ENCODE measurements around the gene RMRP. TPM values are rescaled to one million over a fixed set of nuclear protein-coding genes. Genes with fewer than 3 reads are reported as not detected.
A peak's percentile ranks its signal among the peaks of the same experiment; 100 is the strongest.

RMRP gene
- total and polyA plus RNA-seq, 10 of the 15 experiments (the other 5 are each of a cell fraction or from before 2014, with no cell fraction given): 12.0 to 42,450 (median 6,418) TPM; not detected in 4

- H4K20me1 ChIP-seq (ENCODE audit: control insufficient read depth, insufficient read depth): no peaks in the 10 kb centered on the region
- H3K4me2 ChIP-seq (ENCODE audit: control insufficient read depth, insufficient read depth): peak overlapping the region; percentile 28; the same call in 1 of the 2 replicates
- no peak for TF ChIP-seq SREBF2 (IDR thresholded peaks at IDR 0.05; ENCODE audit: low read length)
- H3K27ac ChIP-seq (ENCODE audit: control insufficient read depth, insufficient read depth): peak overlapping the region; percentile 40; the same call in 1 of the 2 replicates
- BruUV-seq (replicated peaks): no TSS peak
- intact Hi-C loops (cut with micrococcal nuclease; ENCODE audit: unreplicated experiment): no loop called here
- H3K79me2 ChIP-seq (ENCODE audit: control insufficient read depth, insufficient read depth, low read length): no peaks in the 10 kb centered on the region
- no peak for DNase-seq (ENCODE audit: low read depth, low spot score)
- ChIA-PET SMC1A (ENCODE audit: uncharacterized antibody, unreplicated experiment) (interaction anchor here (0.5 to 4.5 kb wide), 5 partner anchors 10 to 22 kb away, joined by 3 to 32 read pairs (median 4); partner anchors contain the start of gene SIT1), CTCF (interaction anchor here (0.6 to 3.3 kb wide), 10 partner anchors 10 to 94 kb away, joined by 3 to 31 read pairs (median 4); partner anchors contain the start of gene ARHGEF39), POLR2A (interaction anchor here (0.9 to 2.4 kb wide), 4 partner anchors 11 to 31 kb away, joined by 3 to 12 read pairs (median 5); partner anchors contain the start of gene TESK1), RAD21 (ENCODE audit: unreplicated experiment) (interaction anchor here (0.8 to 3.1 kb wide), 6 partner anchors 10 to 92 kb away, joined by 3 to 16 read pairs (median 5); no protein-coding TSS in a partner anchor)
- H3K4me3 ChIP-seq: peak overlapping the region; percentile 2; the same call in 1 of the 2 replicates
- H3K27me3 ChIP-seq (replicated peaks in 1 of 2; ENCODE audit: control insufficient read depth in 2 of 2, insufficient read depth in 2 of 2, low read length in 1 of 2): no peaks in the 10 kb centered on the region
- no peak for FAIRE-seq
- no peak for ATAC-seq
- H3K4me1 ChIP-seq (ENCODE audit: control insufficient read depth, insufficient read depth, low read length): peaks cover 25% of the 10 kb centered on the region
- no peaks in the 10 kb centered on the region for H3K36me3 ChIP-seq (ENCODE audit: control insufficient read depth in 2 of 2, insufficient read depth in 2 of 2, low read length in 1 of 2)
- H3K9ac ChIP-seq (ENCODE audit: control insufficient read depth, insufficient read depth, low read length): no peak overlapping the region
- no peak overlapping the region for H2AFZ ChIP-seq (ENCODE audit: control insufficient read depth, low read depth, low read length)
- in situ Hi-C loops (cut with MboI): no loop called here
- H3K9me3 ChIP-seq (replicated peaks; ENCODE audit: control insufficient read depth, insufficient read depth, low read length): no peaks in the 10 kb centered on the region
These were observed 22.1 kb downstream of the RMRP start for GRCh38 chr9:35635730-35636129.

GRCh38 chr9:35629597-35629996 is 28.2 kb downstream of the RMRP start:
- H3K27me3 ChIP-seq (replicated peaks in 1 of 2; ENCODE audit: control insufficient read depth in 2 of 2, insufficient read depth in 2 of 2, low read length in 1 of 2): no peaks in the 10 kb centered on the region
- no peak overlapping the region for H2AFZ ChIP-seq (ENCODE audit: control insufficient read depth, low read depth, low read length)
- TF ChIP-seq BMI1 (IDR thresholded peaks at IDR 0.05; ENCODE audit: borderline replicate concordance): no peak
- no peak for TF ChIP-seq ESRRA (IDR thresholded peaks at IDR 0.05; ENCODE audit: low read length)
- TF ChIP-seq HSF1 (IDR thresholded peaks at IDR 0.05; ENCODE audit: low read depth, low read length): no peak
- TF ChIP-seq SUPT20H (IDR thresholded peaks at IDR 0.05; ENCODE audit: borderline replicate concordance, control insufficient read depth, low read depth, low read length): no peak
- no peak for TF ChIP-seq HDAC6 (IDR thresholded peaks at IDR 0.05; ENCODE audit: unreplicated experiment)
- no peak for TF ChIP-seq NBN (IDR thresholded peaks at IDR 0.05)
- TF ChIP-seq POLR2A (IDR thresholded peaks at IDR 0.05; ENCODE audit: low read depth, low read length): no peak
- no peak for TF ChIP-seq MEF2B (IDR thresholded peaks at IDR 0.05; ENCODE audit: partially characterized antibody, poor library complexity, severe bottlenecking)
- H3K9me3 ChIP-seq (replicated peaks; ENCODE audit: control insufficient read depth, insufficient read depth, low read length): no peaks in the 10 kb centered on the region
- H3K79me2 ChIP-seq (ENCODE audit: control insufficient read depth, insufficient read depth, low read length): no peaks in the 10 kb centered on the region
- H3K4me2 ChIP-seq (ENCODE audit: control insufficient read depth, insufficient read depth): no peak overlapping the region
- FAIRE-seq: no peak
- ChIA-PET CTCF (interaction anchor here (0.8 to 3.5 kb wide), 7 partner anchors 9 to 67 kb away, joined by 3 to 15 read pairs (median 5); no protein-coding TSS in a partner anchor), POLR2A (interaction anchor here (0.6 to 2.8 kb wide), 7 partner anchors 13 to 1274 kb away, joined by 3 to 10 read pairs (median 4); no protein-coding TSS in a partner anchor), SMC1A (ENCODE audit: uncharacterized antibody, unreplicated experiment) (interaction anchor here (0.7 to 4.1 kb wide), 7 partner anchors 9 to 65 kb away, joined by 3 to 18 read pairs (median 5); no protein-coding TSS in a partner anchor), RAD21 (ENCODE audit: unreplicated experiment) (interaction anchor here (1.0 kb wide), 1 partner anchor 10 kb away, joined by 6 read pairs; no protein-coding TSS in a partner anchor)
- H3K36me3 ChIP-seq (ENCODE audit: control insufficient read depth in 2 of 2, insufficient read depth in 2 of 2, low read length in 1 of 2): no peaks in the 10 kb centered on the region
- intact Hi-C loops (cut with micrococcal nuclease; ENCODE audit: unreplicated experiment) (no loop called here), in situ Hi-C loops (cut with MboI) (no loop called here)
- H3K27ac ChIP-seq (ENCODE audit: control insufficient read depth, insufficient read depth): no peak overlapping the region
- no peak overlapping the region for H3K9ac ChIP-seq (ENCODE audit: control insufficient read depth, insufficient read depth, low read length)
- 77% methylated on average over 5 of the region's 5 CpGs for WGBS (ENCODE audit: insufficient coverage, insufficient replicate concordance, low lambda C conversion rate, missing lambda C conversion rate)
- no peak for ATAC-seq
- H4K20me1 ChIP-seq (ENCODE audit: control insufficient read depth, insufficient read depth): no peaks in the 10 kb centered on the region
- no peak for DNase-seq (ENCODE audit: low read depth, low spot score)
- no TSS peak for BruUV-seq (replicated peaks)
- no peak overlapping the region for H3K4me3 ChIP-seq
- H3K4me1 ChIP-seq (ENCODE audit: control insufficient read depth, insufficient read depth, low read length): peaks cover 14% of the 10 kb centered on the region
